ENCODE data around the gene MKI67.
"Not testable (repeated sequence)": the region's sequence is repeated elsewhere in the genome, so short reads cannot be mapped to it uniquely, and the experiment has no call there.

Gene MKI67

GRCh38 chr10:128149267-128150014, 23.2 kb upstream of the MKI67 start:
- no peak for FAIRE-seq

GRCh38 chr10:128147669-128148068, 21.4 kb upstream of the MKI67 start:
- no peak for FAIRE-seq

- FAIRE-seq: no peak
These were observed 20.8 kb upstream of the MKI67 start for GRCh38 chr10:128147064-128147463.

GRCh38 chr10:128144547-128144946, 18.3 kb upstream of the MKI67 start:
- no peak for FAIRE-seq

DNA sequence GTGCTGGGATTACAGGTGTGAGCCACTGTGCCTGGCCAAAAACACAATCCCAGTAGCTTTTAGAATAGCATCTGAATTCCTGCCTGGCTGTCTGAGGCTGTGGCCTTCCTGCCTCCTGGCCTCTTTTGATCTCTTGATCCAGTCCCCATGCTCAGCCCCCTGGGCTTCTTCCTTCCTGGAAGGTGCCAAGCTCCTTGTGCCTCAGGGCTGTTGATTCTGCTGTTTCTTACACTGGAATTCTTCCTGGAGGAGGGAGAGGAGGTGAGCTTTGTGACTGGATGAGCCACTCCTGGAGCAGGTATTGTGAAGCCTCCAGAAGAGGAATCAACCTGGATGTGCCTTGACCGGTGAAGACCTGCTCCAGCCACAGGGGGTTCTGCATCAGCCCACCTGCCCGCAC, 17.3 kb upstream of the MKI67 start:
- FAIRE-seq: no peak

- FAIRE-seq: no peak
These were observed 14.2 kb upstream of the MKI67 start for GRCh38 chr10:128140425-128140824.

DNA sequence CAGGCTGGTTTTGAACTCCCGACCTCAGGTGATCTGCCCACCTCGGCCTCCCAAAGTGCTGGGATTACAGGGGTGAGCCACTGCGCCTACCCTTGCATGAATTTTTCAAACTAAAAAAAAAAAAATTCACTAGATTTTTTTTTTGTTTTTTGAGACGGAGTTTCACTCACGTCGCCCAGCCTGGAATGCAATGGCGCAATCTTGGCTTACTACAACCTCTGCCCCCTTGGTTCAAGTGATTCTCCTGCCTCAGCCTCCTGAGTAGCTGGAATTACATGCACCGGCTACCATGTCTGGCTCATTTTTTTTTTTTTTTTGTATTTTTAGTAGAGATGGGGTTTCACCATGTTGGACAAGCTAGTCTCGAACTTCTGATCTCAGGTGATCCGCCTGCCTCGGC, 12.2 kb upstream of the MKI67 start:
- not testable (repeated sequence) for FAIRE-seq

GRCh38 chr10:128137877-128138276, 11.7 kb upstream of the MKI67 start:
- no peak for FAIRE-seq

DNA sequence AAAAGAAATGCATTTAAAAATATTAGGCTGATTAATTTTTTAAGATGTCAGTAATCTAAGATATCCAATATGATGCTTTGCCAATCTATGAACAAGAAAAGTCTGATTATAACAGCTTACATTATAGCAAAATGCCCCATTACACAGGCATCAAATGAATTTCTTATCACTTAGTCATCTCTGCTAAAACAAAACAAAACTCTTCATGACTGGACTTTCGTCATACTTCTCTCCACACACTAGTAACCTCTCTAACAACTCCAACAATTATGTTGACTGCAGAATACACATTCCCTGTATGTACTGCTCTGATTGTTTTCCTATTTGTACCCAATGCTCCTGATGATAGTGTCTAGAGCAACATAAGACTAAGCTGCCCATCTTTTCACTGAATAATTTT, 3.8 kb upstream of the MKI67 start:
- no peak for FAIRE-seq

GRCh38 chr10:128128582-128128981, 2.4 kb upstream of the MKI67 start:
- FAIRE-seq: no peak

DNA sequence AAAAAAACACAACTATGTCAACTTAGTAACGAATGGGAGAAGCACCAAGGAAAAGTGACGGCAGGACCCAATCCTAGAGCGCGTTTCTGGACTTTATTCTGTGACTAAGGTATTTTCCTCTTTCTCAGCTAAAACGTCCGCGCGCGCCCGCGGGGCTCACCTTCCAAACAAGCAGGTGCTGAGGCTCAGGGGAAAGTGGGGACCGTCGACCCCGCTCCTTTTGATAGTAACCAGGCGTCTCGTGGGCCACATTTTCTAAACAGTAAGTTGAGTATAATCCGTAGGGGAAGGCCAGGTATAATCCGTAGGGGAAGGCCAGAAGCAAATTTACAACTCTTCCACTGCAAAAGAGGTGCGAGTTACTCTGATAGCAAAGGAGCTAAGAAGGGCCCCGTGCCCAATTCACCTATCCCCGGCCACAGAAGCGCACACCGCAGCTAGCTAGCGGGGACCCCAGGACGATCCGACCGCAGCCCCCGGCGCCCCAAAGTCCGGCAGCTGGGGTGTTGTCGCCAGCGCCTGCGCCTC, 743 bp downstream of the MKI67 start:
- FAIRE-seq: no peak

- no peak for FAIRE-seq
These were observed 1.3 kb downstream of the MKI67 start for GRCh38 chr10:128124813-128125403.

DNA sequence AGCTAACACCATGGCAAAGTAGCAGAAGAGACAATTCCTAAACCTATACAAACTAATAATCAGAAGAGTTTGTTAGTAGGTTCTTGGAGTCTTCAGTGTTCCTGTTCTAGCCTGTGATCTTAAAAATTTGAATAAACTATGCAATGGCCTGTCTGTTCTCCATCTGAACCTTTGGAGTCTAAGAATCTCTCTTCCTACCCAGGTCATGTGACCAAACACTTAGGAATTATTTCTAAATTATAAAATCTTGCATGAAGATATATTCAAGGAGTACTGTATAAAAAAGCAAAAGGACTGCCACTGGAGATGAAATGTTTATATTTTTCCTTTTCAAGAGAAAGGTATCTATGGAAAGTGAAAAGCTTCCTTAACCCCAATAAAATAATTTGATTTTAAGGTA, 2.4 kb downstream of the MKI67 start:
- FAIRE-seq: no peak

DNA sequence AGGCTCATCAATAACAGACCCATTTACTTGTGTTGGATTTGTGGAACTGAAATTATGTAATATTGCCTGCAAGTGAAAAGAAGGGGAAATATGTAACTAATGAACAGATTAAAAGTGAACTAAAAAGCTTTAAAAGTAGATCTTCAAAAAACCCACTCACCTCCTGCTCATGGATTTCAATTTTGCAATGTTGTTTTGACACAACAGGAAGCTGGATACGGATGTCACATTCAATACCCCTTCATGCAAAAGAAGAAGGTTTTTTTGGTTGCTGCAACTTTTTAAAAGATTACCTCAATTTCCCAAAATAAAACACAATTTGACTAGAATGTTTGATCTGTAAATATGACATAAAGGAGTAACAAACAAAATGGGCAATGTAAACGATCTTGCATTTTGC, 3.3 kb downstream of the MKI67 start:
- no peak for FAIRE-seq

- FAIRE-seq: no peak
These were observed 4.3 kb downstream of the MKI67 start for GRCh38 chr10:128121750-128122412.

DNA sequence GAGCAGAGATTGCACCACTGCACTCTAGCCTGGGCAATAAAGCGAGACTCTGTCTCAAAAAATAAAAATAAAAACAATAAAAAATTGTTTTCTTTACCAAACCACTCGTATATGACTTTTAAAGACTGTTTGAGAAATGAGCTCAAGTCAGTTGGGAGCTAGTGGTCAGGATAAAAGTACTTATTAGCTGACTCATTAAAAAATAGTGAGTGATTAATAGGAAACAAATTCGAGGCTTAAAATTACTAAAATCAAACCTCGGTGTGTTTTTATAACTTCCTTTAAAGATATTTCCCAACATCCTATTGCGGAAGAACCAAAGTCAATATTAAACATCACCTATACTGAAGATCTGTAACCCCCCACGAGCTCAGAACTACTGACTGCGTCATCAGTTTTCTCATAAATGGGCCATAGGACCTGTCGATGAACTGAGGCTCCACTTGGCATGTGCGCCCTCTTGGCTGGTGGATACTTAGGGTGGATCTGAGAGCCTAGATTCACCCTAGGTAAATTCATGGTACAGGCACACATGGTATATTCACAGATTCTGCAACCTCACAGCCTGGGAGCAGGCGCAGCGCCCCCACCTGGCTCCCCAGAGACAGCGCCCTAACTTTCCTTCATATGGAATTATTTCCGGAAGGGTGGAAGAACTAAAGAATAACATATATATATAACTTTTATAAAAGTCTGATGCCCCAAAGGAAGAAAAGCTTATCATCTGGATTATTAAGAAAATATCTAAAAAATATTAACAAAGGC, 9.2 kb downstream of the MKI67 start:
- FAIRE-seq: no peak

DNA sequence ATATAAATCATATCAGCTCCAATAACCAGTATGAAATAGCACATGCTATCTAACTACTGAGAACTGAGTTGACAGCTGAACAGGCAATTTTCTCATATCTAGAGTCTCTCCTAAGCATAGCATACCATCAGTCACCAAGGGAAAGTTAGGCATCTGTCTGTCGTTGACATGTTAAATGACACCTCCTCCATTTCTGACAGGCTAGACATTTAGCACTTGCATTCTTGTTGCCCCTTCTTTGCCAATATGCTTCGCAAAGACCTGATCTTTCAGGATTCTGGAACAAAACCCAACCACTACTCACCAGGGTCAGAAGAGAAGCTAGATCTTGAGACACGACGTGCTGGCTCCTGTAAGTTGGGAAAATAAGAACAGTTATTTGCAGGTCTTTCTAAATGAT, 10.0 kb downstream of the MKI67 start:
- no peak for FAIRE-seq

DNA sequence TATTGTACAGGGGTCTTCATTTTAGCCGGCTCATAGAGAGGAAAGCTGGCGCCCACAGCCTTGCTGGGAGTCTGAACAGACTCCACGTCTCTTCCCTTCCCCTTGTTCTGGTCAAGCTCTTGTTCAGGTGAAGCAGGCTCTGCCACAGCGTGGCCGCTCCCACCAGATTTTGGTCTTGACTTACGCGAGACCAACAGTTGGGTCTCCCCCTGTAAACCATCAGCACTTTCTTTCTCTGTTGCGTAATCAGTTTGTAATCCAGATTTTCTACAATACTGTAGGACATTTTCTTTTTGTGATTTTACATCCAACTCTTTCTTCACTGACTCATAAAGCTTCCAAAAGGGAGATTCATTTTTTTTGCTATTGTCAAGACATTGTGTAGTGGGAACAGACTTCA, 10.9 kb downstream of the MKI67 start:
- FAIRE-seq: no peak

DNA sequence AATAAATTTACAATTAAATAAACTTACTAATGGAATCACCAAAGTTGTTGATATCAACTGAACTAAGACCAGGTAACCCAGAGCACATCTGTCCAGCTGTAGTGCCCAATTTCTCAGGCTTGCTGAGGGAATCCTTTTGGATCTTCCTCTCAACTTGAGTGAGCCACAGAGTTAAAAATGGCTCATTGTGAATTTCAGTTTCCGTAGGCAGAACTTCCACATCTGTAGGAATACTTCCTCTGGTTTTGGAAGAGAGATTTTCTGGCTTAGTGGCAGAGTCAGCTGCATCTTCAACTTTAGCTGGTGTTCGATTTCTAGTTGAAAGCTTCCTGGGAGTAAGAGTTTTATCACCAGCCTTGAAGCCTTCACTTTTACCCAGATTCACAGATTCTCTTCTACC, 11.3 kb downstream of the MKI67 start:
- FAIRE-seq: no peak

- FAIRE-seq: no peak
These were observed 13.2 kb downstream of the MKI67 start for GRCh38 chr10:128113026-128113425.

DNA sequence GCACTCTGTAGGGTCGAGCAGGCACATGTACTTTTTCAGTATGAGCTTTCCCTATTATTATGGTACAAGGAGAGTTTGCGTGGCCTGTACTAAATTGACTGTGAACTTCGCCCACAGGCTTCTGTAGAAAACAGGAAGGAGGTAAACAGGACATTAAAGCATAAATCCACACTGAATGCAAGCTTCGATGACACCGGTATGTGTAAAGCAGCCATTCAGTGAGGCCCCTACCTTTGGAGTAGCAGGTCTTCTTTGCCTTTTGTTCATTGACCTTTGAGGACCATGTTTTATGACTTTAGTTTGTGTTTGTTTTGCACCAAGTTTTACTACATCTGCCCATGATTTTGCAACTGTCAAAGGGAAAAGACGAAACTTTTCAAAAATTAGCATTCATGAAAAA, 14.5 kb downstream of the MKI67 start:
- FAIRE-seq: no peak

GRCh38 chr10:128110339-128110738, 15.9 kb downstream of the MKI67 start:
- FAIRE-seq: no peak

GRCh38 chr10:128109707-128110106, 16.5 kb downstream of the MKI67 start:
- FAIRE-seq: no peak
